A673 (cell line): ENCODE measurements around the gene POU1F1. TPM values are rescaled to one million over a fixed set of nuclear protein-coding genes. Genes with fewer than 3 reads are reported as not detected.

Experiments used
- BruUV-seq: library from RNA; stranded (reverse); fragments of 400-500 nt; replicated peaks from 2 replicates; lab custom pipeline; 2021; lab: Mats Ljungman, UMichigan
- CTCF ChIA-PET: fragments of 300-600 bp; sonication (Branson Sonifier 250); formaldehyde crosslinking; loops from one replicate; lab custom pipeline; 2022; ENCODE audit warnings: antibody characterized with exemption; lab: Charles Lee
- POLR2A ChIA-PET: fragments of 300-600 bp; sonication (Branson Sonifier 250); formaldehyde crosslinking; loops from one replicate; lab custom pipeline; 2022; ENCODE audit warnings: antibody characterized with exemption; ENCODE audit not compliant: low non-redundant PET; lab: Charles Lee
- DNase-seq: peaks from one replicate; pipeline ENCODE4 v3.0.0-alpha.2; 2015; ENCODE audit warnings: low spot score
- H3K27ac ChIP-seq: fragments of 200-600 bp; sonication (generic); 2 replicates; pipeline ENCODE4 v1.5.1; 2016; ENCODE audit warnings: mixed run types, low read depth, mild to moderate bottlenecking, mixed read lengths, antibody characterized with exemption, low read length; ENCODE audit not compliant: poor library complexity, severe bottlenecking
- H3K27me3 ChIP-seq: fragments of 200-600 bp; sonication (generic); replicated peaks from 2 replicates; pipeline ENCODE4 v1.6.1; 2017; ENCODE audit warnings: mixed run types, low read depth, mild to moderate bottlenecking, mixed read lengths, antibody characterized with exemption, low read length; ENCODE audit not compliant: insufficient read depth, poor library complexity
- H3K36me3 ChIP-seq: fragments of 200-600 bp; sonication (generic); 2 replicates; pipeline ENCODE4 v1.6.1; 2016; ENCODE audit warnings: mixed run types, mild to moderate bottlenecking, mixed read lengths, antibody characterized with exemption, low read length; ENCODE audit not compliant: insufficient read depth, poor library complexity, severe bottlenecking
- H3K4me1 ChIP-seq: fragments of 200-600 bp; sonication (generic); 2 replicates; pipeline ENCODE4 v1.6.1; 2017; ENCODE audit warnings: mixed run types, mild to moderate bottlenecking, mixed read lengths, antibody characterized with exemption, low read length; ENCODE audit not compliant: insufficient read depth, poor library complexity, severe bottlenecking
- H3K4me3 ChIP-seq: fragments of 200-600 bp; sonication (generic); 2 replicates; pipeline ENCODE4 v1.5.1; 2016; ENCODE audit warnings: low read depth, mixed run types, mild to moderate bottlenecking, mixed read lengths, low read length; ENCODE audit not compliant: poor library complexity, severe bottlenecking
- H3K9me3 ChIP-seq: fragments of 200-600 bp; sonication (generic); 2 replicates; pipeline ENCODE4 v1.6.1; 2016; ENCODE audit warnings: mixed run types, low read depth, mild to moderate bottlenecking, mixed read lengths, antibody characterized with exemption, low read length; ENCODE audit not compliant: poor library complexity, severe bottlenecking
- EZH2 ChIP-seq: fragments of 200-600 bp; sonication (generic); IDR thresholded peaks from 2 replicates; pipeline ENCODE4 v1.6.1; 2017; ENCODE audit warnings: borderline replicate concordance, low read depth, mild to moderate bottlenecking, mixed read lengths, antibody characterized with exemption, low read length; ENCODE audit not compliant: poor library complexity, severe bottlenecking
- intact Hi-C: fragments of 100-400 bp; cut with micrococcal nuclease; formaldehyde crosslinking; loops from one replicate; pipeline ENCODE4 v1.10.0; 2022; ENCODE audit not compliant: unreplicated experiment
- total RNA-seq: library from RNA; stranded (reverse); gene quantifications from 2 replicates; pipeline ENCODE4 v1.2.3, GENCODE V29; 2021
- TF ChIP-seq, protein P1 (sequence below): fragments of 300-800, 200-600 bp; sonication (generic); conservative IDR thresholded peaks from 2 replicates; pipeline ENCODE4 v1.5.1; 2017; ENCODE audit warnings: low read depth, mild to moderate bottlenecking, antibody characterized with exemption, low read length, moderate library complexity, mixed read lengths

POU1F1 gene
- total RNA-seq, 1 experiment from 2014 or later, result 47.5 TPM

DNA sequence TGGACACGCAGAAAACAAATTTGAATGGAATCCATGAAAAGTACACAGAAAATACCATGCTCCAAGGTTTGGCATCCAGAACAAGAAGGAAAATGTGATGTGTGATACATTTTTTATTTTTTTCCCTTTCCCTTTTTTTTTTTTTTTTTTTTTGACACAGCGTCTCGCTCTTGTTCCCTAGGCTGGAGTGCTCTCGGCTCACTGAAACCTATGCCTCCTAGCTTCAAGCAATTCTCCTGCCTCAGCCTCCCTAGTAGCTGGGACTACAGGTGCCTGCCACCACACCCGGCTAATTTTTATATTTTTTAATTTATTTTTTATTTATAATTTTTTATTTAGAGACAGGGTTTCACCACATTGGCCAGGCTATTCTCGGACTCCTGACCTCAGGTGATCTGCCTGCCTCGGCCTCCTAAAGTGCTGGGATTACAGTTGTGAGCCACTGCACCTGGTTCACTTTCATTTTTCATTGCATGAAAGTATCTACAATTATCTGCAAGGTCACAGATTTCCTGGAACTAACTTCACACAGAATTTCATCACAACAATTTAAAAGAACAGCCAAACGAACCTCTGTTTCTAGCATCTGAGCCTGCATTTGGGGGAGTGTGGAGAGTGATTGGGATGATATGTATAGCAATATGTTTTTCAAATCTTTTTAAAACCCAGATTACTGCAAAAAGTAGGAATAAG is 8.3 kb downstream of the POU1F1 start:
- TF ChIP-seq EZH2, result no peak
- TF ChIP-seq, protein P1, sequence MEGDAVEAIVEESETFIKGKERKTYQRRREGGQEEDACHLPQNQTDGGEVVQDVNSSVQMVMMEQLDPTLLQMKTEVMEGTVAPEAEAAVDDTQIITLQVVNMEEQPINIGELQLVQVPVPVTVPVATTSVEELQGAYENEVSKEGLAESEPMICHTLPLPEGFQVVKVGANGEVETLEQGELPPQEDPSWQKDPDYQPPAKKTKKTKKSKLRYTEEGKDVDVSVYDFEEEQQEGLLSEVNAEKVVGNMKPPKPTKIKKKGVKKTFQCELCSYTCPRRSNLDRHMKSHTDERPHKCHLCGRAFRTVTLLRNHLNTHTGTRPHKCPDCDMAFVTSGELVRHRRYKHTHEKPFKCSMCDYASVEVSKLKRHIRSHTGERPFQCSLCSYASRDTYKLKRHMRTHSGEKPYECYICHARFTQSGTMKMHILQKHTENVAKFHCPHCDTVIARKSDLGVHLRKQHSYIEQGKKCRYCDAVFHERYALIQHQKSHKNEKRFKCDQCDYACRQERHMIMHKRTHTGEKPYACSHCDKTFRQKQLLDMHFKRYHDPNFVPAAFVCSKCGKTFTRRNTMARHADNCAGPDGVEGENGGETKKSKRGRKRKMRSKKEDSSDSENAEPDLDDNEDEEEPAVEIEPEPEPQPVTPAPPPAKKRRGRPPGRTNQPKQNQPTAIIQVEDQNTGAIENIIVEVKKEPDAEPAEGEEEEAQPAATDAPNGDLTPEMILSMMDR, result no peak
- CTCF ChIA-PET, result interaction anchor here (0.6 to 1.7 kb wide), 2 partner anchors 30 to 40 kb away, joined by 3 read pairs; no protein-coding TSS in a partner anchor
- intact Hi-C loops, result loop anchor here (5.0 to 10.0 kb wide), 2 partner anchors 524 to 907 kb away; partner anchors contain the start of gene HTR1F

DNA sequence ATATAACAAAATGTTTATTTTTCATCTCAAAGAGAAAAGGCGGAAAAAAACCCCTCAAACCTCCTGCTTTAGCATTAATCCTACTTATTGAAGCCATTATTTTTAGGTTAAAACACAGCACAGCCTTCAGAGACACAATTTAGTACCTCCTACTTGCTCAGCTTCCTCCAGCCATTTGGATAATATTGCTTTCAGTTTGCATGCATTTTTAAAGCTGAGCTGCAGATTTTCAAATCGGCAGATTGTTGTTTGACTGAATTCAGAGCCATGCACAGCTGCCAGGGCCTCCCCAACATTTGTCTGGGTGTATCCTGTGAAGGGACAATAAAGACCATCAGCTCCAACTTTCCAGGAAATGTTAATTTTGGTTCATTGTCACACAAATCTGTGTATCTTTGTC is 14.5 kb downstream of the POU1F1 start:
- CTCF ChIA-PET, result interaction anchor here (0.6 to 1.2 kb wide), 2 partner anchors 9 to 242 kb away, joined by 3 read pairs; no protein-coding TSS in a partner anchor
- POLR2A ChIA-PET, result no interaction called here
- intact Hi-C loops, result loop anchor here (2.0 to 10.0 kb wide), 2 partner anchors 243 to 913 kb away; no protein-coding TSS in a partner anchor
- peaks cover 57% of the 10 kb centered on the region for H3K4me1 ChIP-seq
- H3K4me3 ChIP-seq, result no peak overlapping the region
- peak; percentile 58 for DNase-seq
- peaks cover 20% of the 10 kb centered on the region for H3K36me3 ChIP-seq
- no TSS peak for BruUV-seq
- no peaks in the 10 kb centered on the region for H3K9me3 ChIP-seq
- H3K27ac ChIP-seq, result peak overlapping the region; percentile 75
- H3K27me3 ChIP-seq, result no peaks in the 10 kb centered on the region
- TF ChIP-seq, protein P1, result no peak
- no peak for TF ChIP-seq EZH2

More for the DNA sequence above, 8.3 kb downstream of the POU1F1 start:
- Histone ChIP-seq H3K27ac (peak overlapping the region; percentile 92), H3K9me3 (no peaks in the 10 kb centered on the region), H3K4me3 (no peak overlapping the region), H3K36me3 (no peaks in the 10 kb centered on the region), H3K4me1 (peaks cover 80% of the 10 kb centered on the region), H3K27me3 (no peaks in the 10 kb centered on the region)
- no TSS peak for BruUV-seq
- POLR2A ChIA-PET, result no interaction called here
- no peak for DNase-seq

DNA sequence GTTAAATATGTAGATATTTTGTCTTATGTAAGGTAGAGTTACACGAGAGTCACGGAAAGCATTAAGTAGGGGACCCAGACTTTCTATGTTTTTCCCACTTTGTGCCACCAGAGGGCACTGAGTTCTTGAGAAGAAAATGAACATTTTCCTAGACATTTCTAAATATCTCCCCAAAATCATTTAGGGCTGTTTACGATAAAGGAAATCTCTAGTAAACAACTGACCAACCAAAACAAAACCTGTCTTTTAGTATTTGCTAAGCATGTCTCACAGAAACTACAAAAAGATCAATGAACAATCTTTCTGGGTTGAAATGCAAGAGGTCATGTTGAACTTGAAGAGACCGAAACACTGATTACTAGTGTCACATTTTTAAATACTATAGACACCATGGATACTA is 16.1 kb downstream of the POU1F1 start:
- peak; percentile 89 for DNase-seq
- Histone ChIP-seq H3K4me3 (no peak overlapping the region), H3K36me3 (peaks cover 35% of the 10 kb centered on the region), H3K27me3 (no peaks in the 10 kb centered on the region), H3K4me1 (peaks cover 52% of the 10 kb centered on the region), H3K27ac (peak overlapping the region; percentile 18), H3K9me3 (no peaks in the 10 kb centered on the region)
- BruUV-seq, result no TSS peak
- POLR2A ChIA-PET, result no interaction called here
- TF ChIP-seq, protein P1, result peak; percentile 80
- TF ChIP-seq EZH2, result no peak
- CTCF ChIA-PET, result interaction anchor here (1.0 to 1.4 kb wide), 2 partner anchors 243 to 745 kb away, joined by 5 read pairs; no protein-coding TSS in a partner anchor
- intact Hi-C loops, result loop anchor here (1.0 to 10.0 kb wide), 3 partner anchors 245 to 915 kb away; no protein-coding TSS in a partner anchor
